Dedifferentiated amniotic fluid mesenchymal stem cell (primary cell): ENCODE measurements around the gene ZNF674.
"Not testable (repeated sequence)": the region's sequence is repeated elsewhere in the genome, so short reads cannot be mapped to it uniquely, and the experiment has no call there.

ENCODE experiments used
- DNase-seq: peaks from one replicate; pipeline ENCODE4 v3.0.0-alpha.2; 2016; ENCODE audit errors: extremely low spot score

The ZNF674 gene

GRCh38 chrX:46463682-46464081 lies 81.5 kb downstream of the ZNF674 start:
- DNase-seq: no peak

GRCh38 chrX:46461660-46462191 lies 83.5 kb downstream of the ZNF674 start:
- DNase-seq: no peak

- DNase-seq: not testable (repeated sequence)
These were observed 84.2 kb downstream of the ZNF674 start for GRCh38 chrX:46460801-46461659.

- no peak for DNase-seq
These were observed 85.6 kb downstream of the ZNF674 start for GRCh38 chrX:46459603-46460002.

GRCh38 chrX:46456125-46456922 lies 88.9 kb downstream of the ZNF674 start:
- DNase-seq: no peak
